Effector CD4-positive, alpha-beta T cell (primary cell): ENCODE data around the gene CD74.

Experiments
- DNase-seq: peaks from one replicate; pipeline ENCODE4 v3.0.0-alpha.2; 2020

Gene CD74

GRCh38 chr5:150357326-150358260, 55.1 kb downstream of the CD74 start, which contains the start of gene TCOF1:
Gene TCOF1 (plus strand): TSS chr5:150357697. CDS start chr5:150357747, 50 bp downstream.
- DNase-seq, result peak; percentile 94

- no peak for DNase-seq
Measured at GRCh38 chr5:150356575-150357294, 56.0 kb downstream of the CD74 start.

- no peak for DNase-seq
Measured at GRCh38 chr5:150355791-150356190, 56.9 kb downstream of the CD74 start.

GRCh38 chr5:150353032-150353675, 59.6 kb downstream of the CD74 start:
- DNase-seq, result no peak

- DNase-seq, result no peak
Measured at GRCh38 chr5:150352244-150353031, 60.3 kb downstream of the CD74 start.
